ENCODE data around the gene UROD.
A peak's percentile ranks its signal among the peaks of the same experiment; 100 is the strongest.
"Not testable (repeated sequence)": the region's sequence is repeated elsewhere in the genome, so short reads cannot be mapped to it uniquely, and the experiment has no call there.

The UROD gene

GRCh38 chr1:45011837-45012638 lies at the start of gene UROD:
Gene UROD, plus strand, starts transcription at chr1:45012254. Its CDS starts 12 bp downstream, at chr1:45012266.
- DNase-seq (ENCODE audit: low read depth in 1 of 2, low spot score in 1 of 2), result peak; percentile 71 to 78

DNA sequence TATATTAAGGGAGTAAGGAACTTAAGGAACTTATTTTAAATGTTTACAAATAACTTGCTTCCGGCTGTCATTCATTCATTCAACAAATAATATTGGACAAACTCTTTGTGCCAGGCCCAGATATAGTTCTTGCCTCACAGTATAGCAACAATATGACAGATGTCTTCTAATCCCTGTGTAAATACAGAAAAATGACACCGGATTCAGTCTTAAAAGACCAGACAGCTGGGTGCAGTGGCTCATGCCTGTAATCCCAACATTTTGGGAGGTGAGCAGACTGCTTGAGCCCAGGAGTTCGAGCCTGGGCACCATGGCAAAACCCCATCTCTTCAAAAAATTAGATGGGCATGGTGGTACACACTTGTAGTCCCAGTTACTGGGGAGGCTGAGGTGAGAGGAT lies 49.3 kb upstream of the UROD start:
- no peak for DNase-seq (ENCODE audit: low read depth in 1 of 2, low spot score in 1 of 2)

GRCh38 chr1:44964396-44964795 lies 47.7 kb upstream of the UROD start:
- DNase-seq (ENCODE audit: low read depth in 1 of 2, low spot score in 1 of 2), result no peak

GRCh38 chr1:44970317-44970716 lies 41.7 kb upstream of the UROD start:
- no peak for DNase-seq (ENCODE audit: low read depth in 1 of 2, low spot score in 1 of 2)

- DNase-seq (ENCODE audit: low read depth in 1 of 2, low spot score in 1 of 2), result no peak
Measured at GRCh38 chr1:44973645-44974044, 38.4 kb upstream of the UROD start.

DNA sequence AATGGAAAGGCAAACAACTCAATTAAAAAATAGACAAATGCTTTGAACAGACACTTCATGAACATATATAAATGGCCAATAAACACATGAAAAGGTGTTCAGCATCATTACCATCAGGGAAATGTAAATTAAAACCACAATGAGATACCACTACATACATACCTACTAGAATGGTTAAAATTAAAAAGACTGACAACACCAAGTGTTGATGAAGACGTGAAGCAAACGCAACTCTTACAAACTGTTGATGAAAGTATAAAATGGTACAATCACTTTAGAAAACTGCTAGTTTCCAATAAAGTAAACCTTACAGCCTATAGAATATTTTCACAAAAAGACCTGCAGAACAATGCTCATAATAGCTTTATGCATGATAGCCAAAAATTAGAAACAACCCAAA lies 35.8 kb upstream of the UROD start:
- DNase-seq (ENCODE audit: low read depth in 1 of 2, low spot score in 1 of 2), result no peak

DNA sequence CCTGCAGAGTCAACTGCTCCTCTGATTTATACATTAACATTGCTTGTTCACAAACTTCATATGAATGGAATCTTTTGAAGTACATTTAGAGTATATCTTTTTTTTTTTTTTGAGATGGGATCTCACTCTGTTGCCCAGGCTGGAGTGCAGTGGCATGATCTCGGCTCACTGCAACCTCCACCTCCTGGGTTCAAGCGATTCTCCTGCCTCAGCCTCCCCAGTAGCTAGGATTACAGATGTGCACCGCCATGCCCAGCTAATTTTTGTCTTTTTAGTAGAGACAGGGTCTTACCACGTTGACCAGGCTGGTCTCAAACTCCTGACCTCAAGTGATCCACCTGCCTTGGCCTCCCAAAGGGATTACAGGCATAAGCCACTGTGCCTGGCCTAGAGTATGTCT lies 34.7 kb upstream of the UROD start:
- DNase-seq (ENCODE audit: low read depth in 1 of 2, low spot score in 1 of 2), result not testable (repeated sequence)

- no peak for DNase-seq (ENCODE audit: low read depth in 1 of 2, low spot score in 1 of 2)
Measured at GRCh38 chr1:44985747-44986359, 26.2 kb upstream of the UROD start.

- DNase-seq (ENCODE audit: low read depth in 1 of 2, low spot score in 1 of 2), result no peak
Measured at GRCh38 chr1:44988531-44989156, 23.4 kb upstream of the UROD start.

DNA sequence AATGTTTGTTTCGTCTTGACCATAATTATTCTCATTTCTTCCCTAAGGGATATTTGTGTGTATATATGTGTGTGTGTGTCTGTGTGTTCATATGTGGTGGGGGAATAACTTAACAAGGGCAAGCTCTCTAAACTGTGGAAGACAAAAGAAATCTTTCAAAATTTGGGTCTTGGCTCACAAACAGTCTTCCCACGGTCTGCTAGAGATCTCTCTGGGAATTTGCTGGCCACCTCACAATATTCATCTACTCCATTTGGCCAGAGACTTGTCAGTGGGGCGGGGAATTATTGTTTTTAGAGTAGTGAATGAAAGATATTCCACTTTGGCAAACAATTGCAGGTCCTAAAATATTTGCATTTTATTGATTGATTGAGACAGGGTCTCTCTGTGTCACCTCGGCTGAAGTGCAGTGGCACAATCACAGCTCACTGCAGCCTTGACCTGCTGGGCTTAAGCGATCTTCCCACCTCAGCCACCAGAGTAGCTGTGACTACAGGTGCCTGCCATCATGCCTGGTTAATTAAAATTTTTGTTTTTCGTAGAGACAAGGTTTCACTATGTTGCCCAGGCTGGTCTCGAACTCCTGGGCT lies 17.6 kb upstream of the UROD start:
- DNase-seq (ENCODE audit: low read depth in 1 of 2, low spot score in 1 of 2), result no peak

DNA sequence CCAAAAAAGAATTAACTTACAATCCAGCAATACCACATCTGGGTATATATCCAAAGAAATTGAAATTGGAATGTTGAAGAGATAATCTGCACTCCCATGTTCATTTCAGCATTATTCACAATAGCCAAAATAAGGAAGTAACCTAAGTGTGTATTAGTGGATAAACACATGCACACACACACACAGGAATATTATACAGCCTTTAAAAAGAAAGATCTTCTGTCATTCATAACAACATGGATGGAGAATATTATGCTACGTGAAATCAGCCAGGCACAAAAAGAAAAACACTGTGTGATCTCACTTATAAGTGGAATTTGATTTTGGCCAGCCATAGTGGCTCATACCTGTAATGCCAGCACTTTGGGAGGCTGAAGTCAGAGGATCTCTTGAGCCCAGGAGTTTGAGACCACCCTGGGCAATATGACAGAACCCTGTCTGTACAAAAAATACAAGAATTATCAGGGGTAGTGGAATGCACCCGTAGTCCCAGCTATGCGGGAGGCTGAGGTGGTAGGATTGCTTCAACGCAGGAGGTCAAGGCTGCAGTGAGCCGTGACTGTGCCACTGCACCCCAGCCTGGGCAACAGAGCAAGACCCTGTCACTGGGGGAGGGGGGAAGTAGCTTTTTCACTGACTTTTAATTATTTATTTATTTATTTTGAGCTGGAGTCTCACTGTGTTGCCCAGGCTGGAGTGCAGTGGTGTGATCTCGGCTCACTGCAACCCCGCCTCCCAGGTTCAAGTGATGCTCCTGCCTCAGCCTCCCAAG lies 16.4 kb upstream of the UROD start:
- DNase-seq (ENCODE audit: low read depth in 1 of 2, low spot score in 1 of 2), result no peak

GRCh38 chr1:44999232-44999631 lies 12.8 kb upstream of the UROD start:
- no peak for DNase-seq (ENCODE audit: low read depth in 1 of 2, low spot score in 1 of 2)

DNA sequence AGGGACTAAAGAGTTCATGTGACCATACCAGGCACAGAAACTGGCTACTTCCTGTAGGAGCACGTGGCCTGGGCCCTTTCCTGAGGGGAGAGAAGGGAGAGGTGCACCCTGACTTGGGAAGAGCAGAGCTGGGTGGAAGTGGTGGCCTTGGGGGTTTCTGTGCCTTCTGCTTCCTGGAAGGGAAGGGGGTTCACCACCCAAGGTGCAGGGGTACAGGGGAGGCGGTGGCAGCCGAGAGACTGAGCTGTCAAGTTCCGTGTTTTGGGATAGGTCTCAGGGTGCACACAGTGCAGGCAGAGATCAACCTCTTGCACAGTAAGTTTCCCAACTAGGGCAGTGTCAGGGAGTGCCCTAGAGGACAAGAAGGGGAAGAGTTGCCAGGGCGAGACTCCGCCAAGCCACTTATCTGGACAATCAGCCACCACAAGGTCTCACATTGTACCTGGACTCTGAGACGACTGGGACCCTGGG lies 11.0 kb upstream of the UROD start:
- DNase-seq (ENCODE audit: low read depth in 1 of 2, low spot score in 1 of 2), result no peak

GRCh38 chr1:45001576-45001975 lies 10.5 kb upstream of the UROD start:
- not testable (repeated sequence) for DNase-seq (ENCODE audit: low read depth in 1 of 2, low spot score in 1 of 2)

- DNase-seq (ENCODE audit: low read depth in 1 of 2, low spot score in 1 of 2), result no peak
Measured at GRCh38 chr1:45002650-45003645, 9.1 kb upstream of the UROD start.

GRCh38 chr1:45003741-45004140 lies 8.3 kb upstream of the UROD start:
- DNase-seq (ENCODE audit: low read depth in 1 of 2, low spot score in 1 of 2), result no peak

- DNase-seq (ENCODE audit: low read depth in 1 of 2, low spot score in 1 of 2), result no peak
Measured at GRCh38 chr1:45004281-45004920, 7.7 kb upstream of the UROD start.

- DNase-seq (ENCODE audit: low read depth in 1 of 2, low spot score in 1 of 2), result no peak
Measured at GRCh38 chr1:45005761-45006160, 6.3 kb upstream of the UROD start.

DNA sequence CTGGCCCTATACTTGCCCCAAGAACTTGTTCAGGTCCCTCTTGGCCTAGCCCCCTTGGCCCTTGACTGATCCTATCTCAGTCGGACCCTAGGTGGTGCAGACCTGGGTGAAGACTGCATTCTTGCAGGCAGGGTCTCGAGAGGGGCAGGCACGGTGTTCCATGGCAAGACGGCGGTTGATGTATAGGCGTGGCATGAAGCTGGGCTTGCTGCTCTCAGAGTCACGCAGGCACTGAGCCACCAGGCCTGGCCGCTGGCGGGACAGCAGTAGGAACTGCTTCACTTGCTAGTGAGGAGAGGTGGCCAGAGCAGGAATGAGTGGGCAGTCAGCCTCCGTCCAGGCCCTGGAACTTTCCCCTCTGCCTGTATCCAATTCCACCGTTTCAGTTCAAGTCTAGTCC lies 4.7 kb upstream of the UROD start:
- DNase-seq (ENCODE audit: low read depth in 1 of 2, low spot score in 1 of 2), result no peak

Data from stimulated activated CD4-positive, alpha-beta T cell treated with anti-CD3 and anti-CD28 coated beads, Interleukin-15, amount 100 ng/mL, for 1 hour (primary cell).